Measurements from ENCODE around the gene NEUROG3.

GRCh38 chr10:69619626-69620025, 46.4 kb upstream of the NEUROG3 start:
- no peak for TF ChIP-seq CTCF (IDR thresholded peaks at IDR 0.05; ENCODE audit: low read length)
- no peak for TF ChIP-seq EZH2 (IDR thresholded peaks at IDR 0.05; ENCODE audit: borderline replicate concordance, low read length)

All from OCI-LY1 (cell line).